Activated naive CD8-positive, alpha-beta T cell treated with anti-CD3 and anti-CD28 coated beads, Interleukin-2, amount 50 U/mL, for 24 hours (primary cell): ENCODE measurements around the gene GTPBP6.
"Not testable (repeated sequence)": the region's sequence is repeated elsewhere in the genome, so short reads cannot be mapped to it uniquely, and the experiment has no call there.

Experiments
- ATAC-seq: fragments of 150-1000 bp; cut with Tn5 transposase; one replicate; pipeline ENCODE4 v1.10.0; 2021
- DNase-seq: peaks from one replicate; pipeline ENCODE4 v3.0.0; 2021
- H3K27ac Mint-ChIP-seq: one replicate; pipeline ENCODE4 v1.8.0; 2021; ENCODE audit warnings: mild to moderate bottlenecking, mixed read lengths
- H3K27me3 Mint-ChIP-seq: one replicate; pipeline ENCODE4 v1.8.0; 2021; ENCODE audit warnings: mixed read lengths
- H3K36me3 Mint-ChIP-seq: one replicate; pipeline ENCODE4 v1.8.0; 2021; ENCODE audit warnings: low read depth, mixed read lengths
- H3K4me1 Mint-ChIP-seq: one replicate; pipeline ENCODE4 v1.8.0; 2021; ENCODE audit warnings: mixed read lengths
- H3K4me3 Mint-ChIP-seq: one replicate; pipeline ENCODE4 v1.8.0; 2021; ENCODE audit warnings: mild to moderate bottlenecking, moderate library complexity, mixed read lengths
- H3K9me3 Mint-ChIP-seq: one replicate; pipeline ENCODE4 v1.8.0; 2021; ENCODE audit warnings: mixed read lengths

GTPBP6 gene

GRCh38 chrX:264006-264405 lies 54.6 kb downstream of the GTPBP6 start:
- not testable (repeated sequence) for H3K9me3 Mint-ChIP-seq, H3K4me1 Mint-ChIP-seq, H3K27me3 Mint-ChIP-seq, H3K36me3 Mint-ChIP-seq, ATAC-seq, DNase-seq, H3K27ac Mint-ChIP-seq, H3K4me3 Mint-ChIP-seq

- Mint-ChIP-seq H3K27me3 (no peaks in the 10 kb centered on the region), H3K27ac (no peak overlapping the region), H3K4me1 (no peaks in the 10 kb centered on the region), H3K4me3 (no peak overlapping the region), H3K36me3 (no peaks in the 10 kb centered on the region), H3K9me3 (no peaks in the 10 kb centered on the region)
- no peak for ATAC-seq
- no peak for DNase-seq
These were observed 56.2 kb downstream of the GTPBP6 start for GRCh38 chrX:262381-262909.

DNA sequence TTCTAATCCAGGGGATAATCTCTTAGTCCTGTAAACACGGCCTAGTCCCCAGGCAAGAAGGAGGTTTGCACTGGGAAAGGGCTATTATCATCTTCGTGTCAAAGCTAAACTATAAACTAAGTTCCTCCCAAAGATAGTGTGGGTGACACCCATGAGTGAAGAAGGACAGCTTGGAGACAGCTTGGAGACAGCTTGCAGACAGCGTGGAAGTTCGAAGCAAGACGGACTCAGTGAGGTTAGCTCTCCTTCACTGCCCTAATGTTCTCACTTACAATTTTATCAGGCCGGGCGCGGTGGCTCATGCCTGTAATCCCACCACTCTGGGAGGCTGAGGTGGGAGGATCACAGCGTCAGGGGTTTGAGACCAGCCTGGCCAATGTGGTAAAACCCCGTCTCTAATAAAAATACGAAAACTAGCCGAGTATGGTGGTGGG lies 56.7 kb downstream of the GTPBP6 start:
- H3K36me3 Mint-ChIP-seq = no peaks in the 10 kb centered on the region
- no peak overlapping the region for H3K27ac Mint-ChIP-seq
- ATAC-seq = no peak
- H3K4me1 Mint-ChIP-seq = no peaks in the 10 kb centered on the region
- H3K9me3 Mint-ChIP-seq = no peaks in the 10 kb centered on the region
- DNase-seq = no peak
- H3K27me3 Mint-ChIP-seq = no peaks in the 10 kb centered on the region
- H3K4me3 Mint-ChIP-seq = no peak overlapping the region

DNA sequence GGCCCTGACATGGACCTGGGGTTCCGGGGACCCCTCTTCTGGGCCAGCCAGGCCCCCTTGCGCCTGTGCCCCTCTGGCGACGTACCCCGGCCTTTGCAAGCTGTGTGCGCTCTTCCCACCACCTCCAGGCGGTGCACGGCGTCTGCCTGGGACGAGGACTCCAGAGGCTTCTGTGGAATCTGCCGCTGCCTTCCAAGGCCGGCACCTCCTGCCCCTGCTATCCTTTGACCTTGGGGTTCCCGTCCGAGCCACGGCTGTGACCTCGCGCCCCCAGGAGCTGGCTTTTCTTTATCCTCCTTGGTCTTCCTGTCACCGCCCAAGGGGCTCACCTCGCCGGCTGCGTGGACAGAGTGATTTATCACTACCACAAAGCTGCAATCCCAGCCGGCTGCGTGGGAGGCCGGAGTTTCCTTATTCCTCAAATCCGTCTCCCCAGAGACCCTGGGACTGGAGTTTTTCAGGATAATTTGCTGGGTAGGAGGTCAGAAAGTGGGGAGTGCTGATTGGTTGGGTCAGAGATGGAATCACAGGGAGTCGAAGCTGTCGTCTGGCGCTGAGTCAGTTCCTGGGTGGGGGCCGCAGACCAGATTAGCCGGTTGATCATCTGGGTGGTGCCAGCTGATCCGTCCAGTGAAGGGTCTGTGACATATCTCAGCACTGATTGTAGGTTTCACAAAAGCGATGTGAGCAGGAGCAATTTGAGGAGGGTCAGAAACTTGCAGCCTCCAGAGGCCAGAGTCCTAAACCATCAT lies 57.3 kb downstream of the GTPBP6 start:
- Mint-ChIP-seq H3K27me3 (no peaks in the 10 kb centered on the region), H3K4me3 (no peak overlapping the region), H3K27ac (no peak overlapping the region), H3K36me3 (no peaks in the 10 kb centered on the region), H3K9me3 (no peaks in the 10 kb centered on the region), H3K4me1 (no peaks in the 10 kb centered on the region)
- DNase-seq = no peak
- no peak for ATAC-seq

- no peak overlapping the region for H3K27ac Mint-ChIP-seq
- ATAC-seq (no peak), DNase-seq (no peak)
- no peaks in the 10 kb centered on the region for H3K9me3 Mint-ChIP-seq
- H3K27me3 Mint-ChIP-seq = no peaks in the 10 kb centered on the region
- no peaks in the 10 kb centered on the region for H3K36me3 Mint-ChIP-seq
- no peaks in the 10 kb centered on the region for H3K4me1 Mint-ChIP-seq
- no peak overlapping the region for H3K4me3 Mint-ChIP-seq
These were observed 58.8 kb downstream of the GTPBP6 start for GRCh38 chrX:259692-260355.

- no peak for ATAC-seq
- no peaks in the 10 kb centered on the region for H3K4me1 Mint-ChIP-seq
- H3K4me3 Mint-ChIP-seq = no peak overlapping the region
- DNase-seq = no peak
- no peak overlapping the region for H3K27ac Mint-ChIP-seq
- H3K27me3 Mint-ChIP-seq = no peaks in the 10 kb centered on the region
- H3K36me3 Mint-ChIP-seq = no peaks in the 10 kb centered on the region
- H3K9me3 Mint-ChIP-seq = no peaks in the 10 kb centered on the region
These were observed 60.1 kb downstream of the GTPBP6 start for GRCh38 chrX:258291-259040.

DNA sequence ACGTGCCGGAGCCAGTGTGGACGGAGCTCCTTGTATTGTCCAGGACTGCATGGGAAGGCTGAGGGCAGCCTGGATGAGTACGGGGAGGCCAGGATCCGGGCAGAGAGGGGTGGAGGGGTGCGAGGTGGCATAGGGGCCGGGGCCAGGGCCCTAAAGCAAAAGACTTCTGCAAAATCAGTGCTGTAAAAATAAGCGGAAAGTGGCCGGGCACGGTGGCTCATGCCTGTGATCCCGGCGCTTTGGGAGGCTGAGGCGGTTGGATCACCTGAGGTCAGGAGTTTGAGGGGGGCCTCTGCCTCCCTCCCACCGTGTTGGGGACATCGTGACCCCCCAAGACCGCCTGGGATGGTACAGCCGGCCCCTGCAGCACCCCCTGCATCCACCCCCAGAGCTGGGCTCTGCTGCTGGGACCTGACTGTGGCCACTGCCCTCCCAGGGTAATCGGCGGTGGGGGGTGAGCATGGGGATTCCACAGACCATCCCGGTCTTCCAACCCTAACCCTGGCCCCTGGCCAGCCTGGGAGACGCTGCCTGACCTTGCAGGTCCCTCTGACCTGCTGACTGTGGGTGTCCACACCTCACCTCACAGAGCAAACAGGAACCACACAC lies 60.8 kb downstream of the GTPBP6 start:
- Mint-ChIP-seq H3K9me3 (no peaks in the 10 kb centered on the region), H3K4me3 (no peak overlapping the region), H3K4me1 (no peaks in the 10 kb centered on the region), H3K27ac (no peak overlapping the region), H3K36me3 (no peaks in the 10 kb centered on the region), H3K27me3 (no peaks in the 10 kb centered on the region)
- DNase-seq = no peak
- no peak for ATAC-seq

GRCh38 chrX:257054-257453 lies 61.5 kb downstream of the GTPBP6 start:
- H3K9me3 Mint-ChIP-seq, H3K27ac Mint-ChIP-seq, DNase-seq, H3K27me3 Mint-ChIP-seq, H3K36me3 Mint-ChIP-seq, ATAC-seq, H3K4me1 Mint-ChIP-seq, H3K4me3 Mint-ChIP-seq: not testable (repeated sequence)

GRCh38 chrX:255923-256331 lies 62.7 kb downstream of the GTPBP6 start:
- DNase-seq = no peak
- no peaks in the 10 kb centered on the region for H3K36me3 Mint-ChIP-seq
- no peak overlapping the region for H3K27ac Mint-ChIP-seq
- no peak overlapping the region for H3K4me3 Mint-ChIP-seq
- H3K9me3 Mint-ChIP-seq = peaks cover 8% of the 10 kb centered on the region
- ATAC-seq = no peak
- H3K4me1 Mint-ChIP-seq = no peaks in the 10 kb centered on the region
- no peaks in the 10 kb centered on the region for H3K27me3 Mint-ChIP-seq
